ENCODE results near the gene RASD1.

The RASD1 gene

GRCh38 chr17:17509601-17510425, 13.6 kb upstream of the RASD1 start:
- no peak for TF ChIP-seq CTCF (IDR thresholded peaks at IDR 0.05; ENCODE audit: low read depth, low read length, missing control alignments)
- DNase-seq (ENCODE audit: low read depth): no peak
- no peak overlapping the region for H3K4me3 ChIP-seq (ENCODE audit: low read depth, low read length)

GRCh38 chr17:17508646-17509591, 12.7 kb upstream of the RASD1 start:
- TF ChIP-seq CTCF (IDR thresholded peaks at IDR 0.05; ENCODE audit: low read depth, low read length, missing control alignments): no peak
- DNase-seq (ENCODE audit: low read depth): no peak
- no peak overlapping the region for H3K4me3 ChIP-seq (ENCODE audit: low read depth, low read length)

GRCh38 chr17:17508019-17508535, 11.9 kb upstream of the RASD1 start:
- no peak overlapping the region for H3K4me3 ChIP-seq (ENCODE audit: low read depth, low read length)
- no peak for TF ChIP-seq CTCF (IDR thresholded peaks at IDR 0.05; ENCODE audit: low read depth, low read length, missing control alignments)
- no peak for DNase-seq (ENCODE audit: low read depth)

GRCh38 chr17:17507465-17508011, 11.3 kb upstream of the RASD1 start:
- H3K4me3 ChIP-seq (ENCODE audit: low read depth, low read length): no peak overlapping the region
- DNase-seq (ENCODE audit: low read depth): no peak
- TF ChIP-seq CTCF (IDR thresholded peaks at IDR 0.05; ENCODE audit: low read depth, low read length, missing control alignments): no peak

- no peak for TF ChIP-seq CTCF (IDR thresholded peaks at IDR 0.05; ENCODE audit: low read depth, low read length, missing control alignments)
- H3K4me3 ChIP-seq (ENCODE audit: low read depth, low read length): no peak overlapping the region
- DNase-seq (ENCODE audit: low read depth): no peak
These were observed 10.8 kb upstream of the RASD1 start for GRCh38 chr17:17506893-17507464.

- TF ChIP-seq CTCF (IDR thresholded peaks at IDR 0.05; ENCODE audit: low read depth, low read length, missing control alignments): no peak
- no peak overlapping the region for H3K4me3 ChIP-seq (ENCODE audit: low read depth, low read length)
- no peak for DNase-seq (ENCODE audit: low read depth)
These were observed 10.1 kb upstream of the RASD1 start for GRCh38 chr17:17506181-17506741.
